Suppressor macrophage treated with lipopolysaccharide for 4 hours (primary cell): ENCODE data around the gene URI1.

Experiments
- DNase-seq: peaks from one replicate; pipeline ENCODE4 v3.0.0-alpha.2; 2020

URI1 gene

DNA sequence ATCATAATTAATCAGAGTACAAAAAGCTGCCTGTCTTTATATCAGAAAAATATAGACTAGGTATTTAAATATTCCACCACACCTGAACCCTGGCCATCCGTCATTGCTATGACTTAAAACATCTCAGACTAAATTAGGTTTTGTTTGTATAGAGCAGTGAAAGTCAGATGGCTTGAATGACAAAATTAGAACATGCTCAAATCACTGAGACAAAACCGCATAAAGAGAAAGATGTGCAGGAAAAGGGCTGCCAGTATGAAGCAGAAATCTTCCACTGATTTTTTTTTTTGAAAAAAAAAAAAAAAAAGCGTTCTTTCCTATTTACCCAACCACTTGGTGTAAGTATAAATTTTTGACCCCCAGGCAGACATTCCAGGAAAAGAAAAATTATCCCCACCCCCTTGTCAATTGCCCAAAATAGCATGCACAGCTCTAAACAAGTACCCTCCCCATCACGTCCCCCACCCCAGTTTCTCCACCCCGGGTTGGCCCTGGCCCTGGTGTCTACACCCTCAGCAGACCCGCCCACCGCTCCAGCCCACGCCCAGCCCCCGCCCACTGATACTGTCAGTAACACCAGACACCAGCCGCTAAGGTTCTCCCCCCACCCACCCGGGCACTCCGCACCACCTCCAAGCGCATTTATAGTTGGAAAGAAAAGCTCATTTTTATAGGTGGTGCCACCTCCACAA, 118.6 kb downstream of the URI1 start:
- DNase-seq: no peak

DNA sequence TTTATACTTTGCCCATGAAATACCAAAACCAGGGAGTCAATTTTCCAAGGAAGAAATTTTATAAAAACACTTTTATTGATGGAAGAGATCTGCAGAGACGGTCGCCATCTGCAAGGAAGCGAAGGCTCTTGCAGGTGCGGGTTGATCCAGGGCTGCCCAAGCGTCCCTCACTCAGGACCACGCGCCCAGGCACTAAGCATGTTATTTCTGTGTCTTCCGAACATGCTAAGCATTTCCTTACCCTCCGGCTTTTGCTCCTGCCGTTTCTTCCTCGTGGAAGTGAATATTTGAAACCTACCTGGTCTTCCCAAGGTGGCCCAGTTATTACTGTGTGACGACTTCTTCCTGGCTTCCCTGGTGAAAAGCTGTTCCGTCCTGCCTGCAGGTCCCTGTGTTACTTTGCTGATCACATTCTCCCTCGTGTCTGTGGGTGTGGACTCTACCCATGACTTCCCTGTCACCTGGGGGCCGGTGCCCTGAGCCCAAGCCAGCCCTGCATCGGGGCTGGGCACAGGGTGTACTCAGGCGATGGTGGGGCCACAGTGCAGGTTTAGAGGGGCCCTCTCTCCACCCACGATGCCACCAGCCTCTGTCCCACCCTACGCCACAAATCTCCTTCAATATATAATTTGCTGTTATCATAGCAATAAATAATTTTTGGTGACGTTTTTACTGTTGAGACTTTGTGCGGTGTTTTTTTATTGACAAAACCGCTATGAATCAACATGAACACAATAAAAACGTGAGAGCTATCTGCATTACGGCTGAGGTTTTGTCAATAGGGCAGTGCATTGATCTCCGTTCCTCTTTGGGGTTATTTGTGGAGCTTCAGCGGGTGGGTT, 119.4 kb downstream of the URI1 start:
- no peak for DNase-seq

DNA sequence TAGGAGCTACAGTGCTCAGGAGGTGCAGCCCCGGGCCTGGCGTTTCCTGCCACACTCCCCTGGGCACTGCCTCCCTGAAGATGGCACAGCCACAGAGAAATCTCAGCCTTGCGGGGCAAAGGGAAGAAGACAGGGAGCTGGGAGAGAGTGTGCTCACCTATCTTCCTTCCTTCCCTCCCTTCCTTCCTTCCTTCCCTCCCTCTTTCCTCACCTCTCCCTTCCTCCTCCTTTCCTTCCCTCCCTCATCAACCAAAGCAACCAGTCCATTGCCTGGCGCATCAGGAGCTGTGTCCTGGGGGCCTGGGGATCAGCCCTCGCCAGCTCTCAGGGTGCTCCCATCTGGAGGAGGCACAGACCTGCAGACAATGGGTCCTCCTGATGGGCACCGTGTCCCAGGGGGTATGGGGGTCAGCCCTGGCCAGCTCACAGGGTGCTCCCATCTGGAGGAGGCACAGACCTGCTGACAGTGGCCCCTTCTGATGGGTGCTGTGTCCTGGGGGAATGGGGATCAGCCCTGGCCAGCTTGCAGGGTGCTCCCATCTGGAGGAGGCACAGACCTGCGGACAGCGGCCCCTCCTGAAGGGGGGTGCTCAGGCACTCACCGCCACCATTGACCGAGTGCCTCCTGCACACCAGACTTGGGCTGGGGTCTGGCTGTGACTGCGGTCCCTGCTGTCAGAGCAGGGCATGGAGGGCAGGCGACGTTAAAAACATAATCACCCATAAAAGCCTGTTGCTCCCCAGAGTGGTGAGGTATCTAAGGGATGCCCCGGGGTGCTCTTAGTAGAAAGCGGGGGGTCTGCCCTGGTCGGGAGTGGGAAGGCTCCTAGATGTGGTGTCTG, 120.2 kb downstream of the URI1 start:
- DNase-seq: no peak

DNA sequence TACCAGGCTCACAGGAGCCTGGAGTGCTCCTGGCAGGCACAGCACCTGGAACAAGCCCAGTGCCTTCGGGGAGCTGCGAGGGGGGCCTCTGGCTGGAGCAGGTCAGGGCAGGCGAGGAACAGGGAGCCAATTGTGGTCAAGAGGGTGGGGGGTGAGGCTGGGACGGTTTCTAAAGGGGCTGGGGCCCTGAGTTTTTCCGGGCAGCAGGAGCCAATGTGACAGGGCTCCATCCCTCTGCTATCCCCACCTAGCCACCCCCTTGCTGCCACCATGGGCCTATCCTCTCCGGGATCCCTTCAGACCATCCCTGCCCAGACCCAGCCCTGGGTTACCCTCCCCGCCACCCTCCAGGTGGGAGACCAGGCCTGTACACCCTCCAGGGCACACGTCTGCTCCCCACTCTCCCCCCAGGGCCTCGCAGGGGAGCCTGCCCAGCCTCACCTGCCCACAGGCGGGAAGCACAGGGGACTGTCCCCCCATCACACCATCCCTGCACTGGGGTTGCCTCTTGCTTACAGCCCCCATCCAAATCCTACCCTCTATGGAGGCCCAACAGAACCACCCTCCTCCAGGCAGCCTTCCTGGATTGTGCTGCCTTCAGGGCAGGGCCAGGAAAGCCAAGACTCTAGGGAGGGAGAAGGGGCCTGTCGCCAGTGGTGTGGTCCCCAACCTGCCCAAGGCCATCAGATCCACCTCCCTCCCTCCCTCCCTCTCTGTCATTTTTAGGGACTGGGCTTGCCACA, 121.0 kb downstream of the URI1 start:
- DNase-seq: no peak

DNA sequence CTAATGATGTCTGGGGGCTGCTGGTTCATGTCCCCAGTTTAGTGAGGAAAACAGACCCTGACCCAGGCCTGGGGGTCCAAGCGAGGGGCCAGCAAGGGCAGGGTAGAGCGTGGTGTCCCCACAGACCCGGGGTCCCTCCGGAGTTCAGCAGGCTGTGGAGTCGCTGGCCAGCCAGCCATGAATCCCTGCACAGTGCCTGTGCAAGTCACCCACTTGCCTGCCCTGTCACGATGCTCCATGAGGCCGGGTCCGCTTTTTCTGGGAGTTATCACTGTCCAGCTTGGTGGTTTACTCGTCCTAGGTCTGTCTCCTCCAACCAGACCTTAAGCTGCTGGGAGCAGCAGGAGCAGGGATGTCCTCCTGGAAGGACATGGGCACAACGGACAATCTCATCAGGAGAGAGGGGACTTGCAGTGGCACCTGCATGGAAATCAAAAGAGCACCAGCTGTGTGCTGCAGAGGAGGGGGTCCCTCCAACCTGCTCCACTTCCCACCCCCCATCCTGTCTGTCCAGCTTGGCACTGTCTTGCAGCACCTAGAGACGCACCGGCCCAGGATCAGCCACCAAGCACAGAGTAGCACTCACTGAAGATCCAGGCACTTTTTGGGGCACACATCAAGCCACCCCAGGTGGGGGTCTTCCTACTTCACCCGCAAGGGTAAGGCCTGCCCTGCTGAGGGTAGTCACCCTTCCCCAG, 121.8 kb downstream of the URI1 start:
- no peak for DNase-seq

DNA sequence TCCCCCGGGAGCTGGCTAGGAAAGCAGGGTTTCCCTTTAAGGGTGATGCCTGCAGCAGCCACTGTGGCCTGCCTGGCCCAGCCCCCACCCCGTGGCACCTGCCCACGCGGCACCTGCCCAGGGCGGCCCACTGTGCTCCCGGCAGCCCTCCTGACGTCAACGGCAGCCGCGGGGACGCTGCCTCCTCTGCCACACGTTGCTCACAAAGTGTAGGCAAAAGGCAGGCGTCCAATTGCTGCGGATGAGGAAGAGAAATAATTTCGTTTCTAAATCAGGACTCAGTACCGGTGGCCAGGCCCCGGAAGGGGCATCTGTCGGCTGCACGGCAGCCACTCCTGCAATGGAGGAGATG, 122.3 kb downstream of the URI1 start:
- DNase-seq: no peak

DNA sequence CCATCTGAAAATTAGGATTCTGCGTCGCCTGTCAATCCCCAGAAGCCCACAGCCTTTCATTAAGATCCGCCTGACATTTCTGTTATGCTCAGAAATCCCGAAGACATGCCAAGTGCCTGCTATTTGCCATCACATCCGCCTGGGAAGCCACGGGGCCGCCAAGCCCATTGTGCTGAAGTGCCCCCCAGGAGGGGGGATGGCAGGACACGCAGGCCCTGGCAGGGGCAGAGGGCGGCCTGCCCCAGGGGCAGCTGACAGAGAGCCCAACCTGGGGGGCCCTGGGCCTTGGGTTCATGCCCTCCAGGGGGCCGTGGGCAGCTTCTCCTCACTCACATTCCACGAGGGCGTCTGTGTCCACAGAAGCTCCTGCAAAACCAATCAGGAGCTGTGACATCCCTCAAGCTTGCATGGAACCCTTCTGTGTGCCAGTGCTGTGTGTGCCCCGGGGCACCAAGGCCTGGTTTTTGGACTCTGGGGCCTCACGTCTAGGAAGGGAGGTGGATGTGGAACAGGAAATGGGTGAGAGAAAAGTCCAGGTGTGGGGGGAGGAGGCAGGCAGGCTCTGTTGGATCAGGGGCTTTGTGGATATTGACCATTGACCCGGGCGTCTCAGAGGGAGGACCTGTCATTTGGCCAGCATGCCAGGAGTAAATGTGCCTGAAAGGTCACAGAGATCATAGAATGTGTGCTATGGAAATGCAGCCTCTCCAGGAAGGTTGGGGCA, 122.9 kb downstream of the URI1 start:
- no peak for DNase-seq

DNA sequence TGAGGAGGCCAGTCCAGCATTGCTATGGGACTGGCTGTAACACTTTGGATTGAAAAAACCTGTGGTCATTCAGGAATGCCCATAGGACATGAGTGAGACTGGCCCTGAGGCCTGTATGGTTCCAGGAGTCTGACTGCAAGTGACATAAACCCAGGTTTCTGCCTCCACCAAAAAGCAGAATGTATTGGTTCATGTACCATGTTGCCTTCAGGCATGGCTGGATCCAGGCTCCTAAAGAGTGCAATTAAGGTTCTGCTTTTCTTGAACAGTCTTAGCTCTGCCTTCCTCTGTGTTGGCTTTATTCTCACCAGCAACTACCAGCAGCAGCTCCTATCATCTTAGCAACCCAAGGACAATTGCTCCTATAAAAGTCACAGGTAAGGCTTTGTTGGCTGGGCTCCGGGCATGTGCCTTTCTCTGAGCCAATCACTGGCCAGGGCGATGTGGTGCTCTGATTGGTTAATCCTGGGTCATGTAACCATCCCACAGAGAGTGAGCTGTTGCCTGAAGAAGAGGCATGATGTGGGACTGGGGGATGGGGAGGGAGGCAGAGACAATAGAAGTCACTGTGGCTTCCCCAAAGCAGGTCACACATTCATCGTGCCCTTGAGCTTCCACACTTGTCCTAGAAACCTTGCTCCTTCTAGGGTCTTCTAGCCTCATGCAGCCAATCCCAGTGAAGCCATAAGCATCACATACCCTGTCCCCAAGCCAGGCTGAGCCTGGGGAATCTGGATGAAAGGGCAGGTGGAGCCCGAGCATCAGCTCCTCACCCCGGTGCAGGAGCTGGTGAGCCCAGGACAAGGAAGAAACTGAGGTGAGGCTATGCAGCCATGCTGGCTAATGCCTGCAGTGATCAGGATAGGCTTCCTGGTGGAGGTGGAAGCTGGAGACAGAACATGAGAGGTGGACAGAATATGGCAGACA, 123.9 kb downstream of the URI1 start:
- DNase-seq: no peak
